GM18870 (cell line): Measurements from ENCODE around the gene ERVFRD-1.
"Not testable (repeated sequence)": the region's sequence is repeated elsewhere in the genome, so short reads cannot be mapped to it uniquely, and the experiment has no call there.

Experiments
- ATAC-seq: cut with Tn5 transposase; IDR thresholded peaks from one replicate; pipeline ENCODE4 v1.9.1; 2021; ENCODE audit warnings: moderate library complexity; ENCODE audit not compliant: unreplicated experiment

The ERVFRD-1 gene

GRCh38 chr6:11092668-11093375 is 18.7 kb downstream of the ERVFRD-1 start:
- ATAC-seq, result peak; percentile 25

GRCh38 chr6:11091141-11091540 is 20.4 kb downstream of the ERVFRD-1 start:
- ATAC-seq, result not testable (repeated sequence)

- ATAC-seq, result no peak
Measured at GRCh38 chr6:11089695-11090094, 21.8 kb downstream of the ERVFRD-1 start.

GRCh38 chr6:11087141-11087812 is 24.2 kb downstream of the ERVFRD-1 start:
- ATAC-seq, result not testable (repeated sequence)

- ATAC-seq, result no peak
Measured at GRCh38 chr6:11085758-11086435, 25.6 kb downstream of the ERVFRD-1 start.

- no peak for ATAC-seq
Measured at GRCh38 chr6:11083956-11084355, 27.6 kb downstream of the ERVFRD-1 start.

- no peak for ATAC-seq
Measured at GRCh38 chr6:11083491-11083890, 28.0 kb downstream of the ERVFRD-1 start.

- no peak for ATAC-seq
Measured at GRCh38 chr6:11080296-11080695, 31.2 kb downstream of the ERVFRD-1 start.

- no peak for ATAC-seq
Measured at GRCh38 chr6:11078266-11078665, 33.3 kb downstream of the ERVFRD-1 start.

- no peak for ATAC-seq
Measured at GRCh38 chr6:11076540-11076939, 35.0 kb downstream of the ERVFRD-1 start.

- ATAC-seq, result no peak
Measured at GRCh38 chr6:11072101-11072500, 39.4 kb downstream of the ERVFRD-1 start.

GRCh38 chr6:11069760-11070159 is 41.8 kb downstream of the ERVFRD-1 start:
- no peak for ATAC-seq

GRCh38 chr6:11067348-11067747 is 44.2 kb downstream of the ERVFRD-1 start:
- no peak for ATAC-seq

GRCh38 chr6:11066505-11067347 is 44.8 kb downstream of the ERVFRD-1 start:
- no peak for ATAC-seq

GRCh38 chr6:11065436-11066202 is 45.9 kb downstream of the ERVFRD-1 start:
- no peak for ATAC-seq

- ATAC-seq, result no peak
Measured at GRCh38 chr6:11064836-11065235, 46.7 kb downstream of the ERVFRD-1 start.

GRCh38 chr6:11062715-11063114 is 48.8 kb downstream of the ERVFRD-1 start:
- no peak for ATAC-seq

GRCh38 chr6:11062083-11062482 is 49.4 kb downstream of the ERVFRD-1 start:
- ATAC-seq, result no peak

GRCh38 chr6:11058406-11058805 is 53.1 kb downstream of the ERVFRD-1 start:
- no peak for ATAC-seq

GRCh38 chr6:11056871-11057270 is 54.7 kb downstream of the ERVFRD-1 start:
- ATAC-seq, result no peak
